ENCODE measurements around the gene FXYD1.
A peak's percentile ranks its signal among the peaks of the same experiment; 100 is the strongest.

The FXYD1 gene

GRCh38 chr19:35144259-35144599 lies 5.6 kb downstream of the FXYD1 start:
- Histone ChIP-seq H3K27ac (no peak overlapping the region), H3K27me3 (ENCODE audit: insufficient read depth, low read depth, severe bottlenecking) (peaks cover 12% of the 10 kb centered on the region), H3K4me3 (ENCODE audit: low read depth, low read length) (no peak overlapping the region), H3K36me3 (no peaks in the 10 kb centered on the region), H3K9me3 (ENCODE audit: severe bottlenecking) (no peaks in the 10 kb centered on the region)
- DNase-seq = no peak
- no peak for TF ChIP-seq CTCF (IDR thresholded peaks at IDR 0.05; ENCODE audit: low read depth, low read length)

- DNase-seq = peak; percentile 21
These were observed 6.2 kb downstream of the FXYD1 start for GRCh38 chr19:35144600-35145436.

GRCh38 chr19:35146746-35147459 lies 8.3 kb downstream of the FXYD1 start:
- no peak for TF ChIP-seq CTCF (IDR thresholded peaks at IDR 0.05; ENCODE audit: low read depth, low read length)
- no peak overlapping the region for H3K4me3 ChIP-seq (ENCODE audit: low read depth, low read length)
- no peaks in the 10 kb centered on the region for H3K9me3 ChIP-seq (ENCODE audit: severe bottlenecking)
- H3K36me3 ChIP-seq = no peaks in the 10 kb centered on the region
- no peak overlapping the region for H3K27ac ChIP-seq
- peaks cover 12% of the 10 kb centered on the region for H3K27me3 ChIP-seq (ENCODE audit: insufficient read depth, low read depth, severe bottlenecking)
- DNase-seq = no peak

More at GRCh38 chr19:35144600-35145436, 6.2 kb downstream of the FXYD1 start:
- H3K27ac ChIP-seq = no peak overlapping the region
- H3K4me3 ChIP-seq (ENCODE audit: low read depth, low read length) = no peak overlapping the region
- H3K36me3 ChIP-seq = no peaks in the 10 kb centered on the region
- H3K9me3 ChIP-seq (ENCODE audit: severe bottlenecking) = no peaks in the 10 kb centered on the region
- TF ChIP-seq CTCF (IDR thresholded peaks at IDR 0.05; ENCODE audit: low read depth, low read length) = no peak
- H3K27me3 ChIP-seq (ENCODE audit: insufficient read depth, low read depth, severe bottlenecking) = peaks cover 12% of the 10 kb centered on the region

GRCh38 chr19:35149463-35149862 lies 10.8 kb downstream of the FXYD1 start:
- H3K27me3 ChIP-seq (ENCODE audit: insufficient read depth, low read depth, severe bottlenecking) = no peaks in the 10 kb centered on the region
- TF ChIP-seq CTCF (IDR thresholded peaks at IDR 0.05; ENCODE audit: low read depth, low read length) = no peak
- H3K9me3 ChIP-seq (ENCODE audit: severe bottlenecking) = no peaks in the 10 kb centered on the region
- H3K4me3 ChIP-seq (ENCODE audit: low read depth, low read length) = no peak overlapping the region
- no peaks in the 10 kb centered on the region for H3K36me3 ChIP-seq
- no peak for DNase-seq
- H3K27ac ChIP-seq = no peak overlapping the region

- DNase-seq = no peak
- Histone ChIP-seq H3K27me3 (ENCODE audit: insufficient read depth, low read depth, severe bottlenecking) (no peaks in the 10 kb centered on the region), H3K4me3 (ENCODE audit: low read depth, low read length) (no peak overlapping the region), H3K9me3 (ENCODE audit: severe bottlenecking) (no peaks in the 10 kb centered on the region), H3K36me3 (no peaks in the 10 kb centered on the region), H3K27ac (no peak overlapping the region)
- TF ChIP-seq CTCF (IDR thresholded peaks at IDR 0.05; ENCODE audit: low read depth, low read length) = no peak
These were observed 11.8 kb downstream of the FXYD1 start for GRCh38 chr19:35150445-35150844.

Measured in WERI-Rb-1 (cell line).